H1 (cell line): ENCODE measurements around the gene AK2. TPM values are rescaled to one million over a fixed set of nuclear protein-coding genes. Genes with fewer than 3 reads are reported as not detected.

Experiments
- CTCF ChIA-PET: fragments of 300-600 bp; sonication (Branson Sonifier 250); formaldehyde crosslinking; loops from one replicate; lab custom pipeline; 2021; ENCODE audit not compliant: partially characterized antibody; lab: Charles Lee
- POLR2A ChIA-PET: fragments of 300-600 bp; sonication (Branson Sonifier 250); formaldehyde crosslinking; loops from one replicate; lab custom pipeline; 2021; ENCODE audit warnings: inconsistent platforms; ENCODE audit not compliant: partially characterized antibody; lab: Charles Lee
- DNase-seq, 2 experiments: peaks; one replicate each; pipeline versions ENCODE4 v3.0.0 to v3.0.0-alpha.2; 2010 to 2022; ENCODE audit warnings: low spot score in 2 of 2, low read depth in 1 of 2, mixed read lengths in 1 of 2
- FAIRE-seq: peaks from 2 replicates; lab custom pipeline; 2011; peaks lifted over from hg19 to GRCh38; lab: Jason Lieb, UNC
- H2AFZ ChIP-seq: 2 replicates; pipeline ENCODE4 v1.8.1; 2012; ENCODE audit warnings: low read length, inconsistent platforms
- H2AK5ac ChIP-seq: 2 replicates; pipeline ENCODE4 v1.6.1; 2013; ENCODE audit warnings: low read depth, low read length
- H2BK120ac ChIP-seq: replicated peaks from 2 replicates; pipeline ENCODE3; 2013; ENCODE audit warnings: low read depth, low read length, inconsistent platforms
- H2BK12ac ChIP-seq: 2 replicates; pipeline ENCODE4 v1.6.1; 2013; ENCODE audit warnings: low read depth, low read length
- H2BK15ac ChIP-seq: 2 replicates; pipeline ENCODE4 v1.6.1; 2013; ENCODE audit warnings: low read length
- H2BK20ac ChIP-seq: 2 replicates; pipeline ENCODE4 v1.6.1; 2013; ENCODE audit warnings: low read length
- H2BK5ac ChIP-seq: 2 replicates; pipeline ENCODE4 v1.6.1; 2013; ENCODE audit warnings: low read depth, low read length
- H3K14ac ChIP-seq: 2 replicates; pipeline ENCODE4 v1.6.1; 2013; ENCODE audit warnings: inconsistent platforms; ENCODE audit not compliant: insufficient read length
- H3K18ac ChIP-seq: 2 replicates; pipeline ENCODE4 v1.6.1; 2013; ENCODE audit warnings: low read length; ENCODE audit errors: extremely low read depth
- H3K23ac ChIP-seq: 2 replicates; pipeline ENCODE4 v1.6.1; 2013; ENCODE audit warnings: inconsistent platforms; ENCODE audit not compliant: insufficient read length
- H3K23me2 ChIP-seq: 2 replicates; pipeline ENCODE4 v1.6.1; 2013; ENCODE audit warnings: low read depth, low read length
- H3K27ac ChIP-seq: 2 replicates; pipeline ENCODE4 v1.6.1; 2011; ENCODE audit warnings: low read depth, low read length, inconsistent platforms
- H3K27me3 ChIP-seq, 4 experiments: replicated peaks in 1 of 4; 1 replicate in 1 of 4; 2 replicates in 3 of 4; pipeline versions ENCODE4 v1.6.1 to v1.8.1; 2011 to 2013; ENCODE audit warnings: low read length in 3 of 4, mild to moderate bottlenecking in 3 of 4, inconsistent platforms in 2 of 4, mixed read lengths in 2 of 4, moderate library complexity in 1 of 4; ENCODE audit not compliant: control insufficient read depth in 3 of 4, insufficient read depth in 3 of 4; ENCODE audit errors: extremely low read depth in 1 of 4
- H3K36me3 ChIP-seq, 4 experiments: 2 replicates each; pipeline versions ENCODE4 v1.6.1 to v1.8.1; 2011 to 2013; ENCODE audit warnings: mild to moderate bottlenecking in 4 of 4, low read length in 3 of 4, moderate library complexity in 2 of 4, control low read depth in 1 of 4, inconsistent platforms in 1 of 4; ENCODE audit not compliant: insufficient read depth in 4 of 4, control insufficient read depth in 2 of 4
- H3K4ac ChIP-seq: replicated peaks from 2 replicates; pipeline ENCODE3; 2013; ENCODE audit warnings: low read length, low read depth, mixed read lengths, inconsistent platforms; ENCODE audit not compliant: insufficient read length
- H3K4me1 ChIP-seq, 4 experiments: replicated peaks in 1 of 4; 1 replicate in 1 of 4; 2 replicates in 3 of 4; pipeline versions ENCODE4 v1.6.1 to v1.8.1; 2011 to 2013; ENCODE audit warnings: low read length in 3 of 4, inconsistent platforms in 2 of 4, mixed read lengths in 1 of 4; ENCODE audit not compliant: insufficient read depth in 4 of 4, control insufficient read depth in 3 of 4
- H3K4me2 ChIP-seq, 2 experiments: 2 replicates each; pipeline versions ENCODE4 v1.6.1 to v1.8.1; 2011 to 2013; ENCODE audit warnings: low read depth in 2 of 2, low read length in 2 of 2, control low read depth in 1 of 2, inconsistent platforms in 1 of 2, mild to moderate bottlenecking in 1 of 2; ENCODE audit not compliant: insufficient read depth in 1 of 2
- H3K4me3 ChIP-seq, 4 experiments: fragments of 200-600, 300-600 bp in 1 of 4; sonication (generic), shearing (Covaris generic), sonication (Bioruptor Twin) in 1 of 4; 2 replicates each; pipeline versions ENCODE4 v1.5.1 to v1.8.1; 2011 to 2016; ENCODE audit warnings: low read length in 4 of 4, low read depth in 3 of 4, control low read depth in 2 of 4, inconsistent platforms in 2 of 4, mild to moderate bottlenecking in 2 of 4, mixed read lengths in 1 of 4, moderate library complexity in 1 of 4; ENCODE audit not compliant: insufficient read depth in 2 of 4; ENCODE audit errors: extremely low read depth in 1 of 4
- H3K56ac ChIP-seq: replicated peaks from 2 replicates; pipeline ENCODE3; 2013; ENCODE audit warnings: low read depth, mild to moderate bottlenecking, mixed read lengths, low read length, inconsistent platforms; ENCODE audit not compliant: insufficient read length
- H3K79me1 ChIP-seq: 2 replicates; pipeline ENCODE4 v1.6.1; 2013; ENCODE audit warnings: low read depth, low read length, control low read depth
- H3K79me2 ChIP-seq, 2 experiments: 2 replicates each; pipeline versions ENCODE4 v1.6.1 to v1.8.1; 2012 to 2013; ENCODE audit warnings: low read length in 2 of 2, mild to moderate bottlenecking in 2 of 2, inconsistent platforms in 1 of 2; ENCODE audit not compliant: insufficient read depth in 2 of 2, control insufficient read depth in 1 of 2
- H3K9ac ChIP-seq, 4 experiments: replicated peaks in 1 of 4; 1 replicate in 1 of 4; 2 replicates in 3 of 4; pipeline versions ENCODE4 v1.6.1 to v1.8.1; 2011 to 2013; ENCODE audit warnings: low read depth in 3 of 4, low read length in 3 of 4, control low read depth in 2 of 4, mild to moderate bottlenecking in 2 of 4, moderate library complexity in 2 of 4, inconsistent platforms in 1 of 4; ENCODE audit errors: extremely low read depth in 1 of 4
- H3K9me3 ChIP-seq, 2 experiments: 2 replicates each; pipeline versions ENCODE4 v1.6.1 to v1.8.1; 2012 to 2013; ENCODE audit warnings: mild to moderate bottlenecking in 2 of 2, moderate library complexity in 2 of 2, control low read depth in 1 of 2, inconsistent platforms in 1 of 2, low read depth in 1 of 2, low read length in 1 of 2, mixed read lengths in 1 of 2; ENCODE audit not compliant: insufficient read depth in 2 of 2
- H4K20me1 ChIP-seq, 2 experiments: replicated peaks in 1 of 2; 2 replicates each; pipeline versions ENCODE3 to v1.8.1; 2011 to 2013; ENCODE audit warnings: inconsistent platforms in 2 of 2, low read length in 2 of 2, mild to moderate bottlenecking in 1 of 2; ENCODE audit not compliant: insufficient read depth in 2 of 2, control insufficient read depth in 1 of 2
- H4K5ac ChIP-seq: 2 replicates; pipeline ENCODE4 v1.6.1; 2013; ENCODE audit warnings: low read length, low read depth, mixed read lengths, inconsistent platforms; ENCODE audit not compliant: insufficient read length
- H4K8ac ChIP-seq: 2 replicates; pipeline ENCODE4 v1.8.0; 2013; ENCODE audit warnings: mild to moderate bottlenecking, moderate library complexity, low read length, inconsistent platforms; ENCODE audit not compliant: insufficient read depth; ENCODE audit errors: extremely low read depth
- H4K91ac ChIP-seq: replicated peaks from 2 replicates; pipeline ENCODE3; 2013; ENCODE audit warnings: low read length, mixed read lengths, inconsistent platforms; ENCODE audit not compliant: insufficient read length
- RAD21 ChIP-seq, 2 experiments: IDR thresholded peaks in 1 of 2; conservative IDR thresholded peaks in 1 of 2; 2 replicates each; pipeline ENCODE4 v1.6.1; 2011; ENCODE audit warnings: low read depth in 2 of 2, low read length in 2 of 2, improper control_type of control experiment in 1 of 2, inconsistent platforms in 1 of 2, mild to moderate bottlenecking in 1 of 2, moderate library complexity in 1 of 2
- ZNF274 ChIP-seq: IDR thresholded peaks from 2 replicates; pipeline ENCODE4 v1.7.0; 2012; ENCODE audit warnings: low read length, borderline replicate concordance; ENCODE audit errors: extremely low read depth
- WGBS, 2 experiments: shearing (Covaris generic) in 1 of 2; methylation state at CpG; one replicate each; pipeline versions ENCODE4 v1.1.6 to v1.1.7; 2013 to 2015; ENCODE audit warnings: low lambda C conversion rate in 2 of 2, mixed read lengths in 2 of 2, inconsistent platforms in 1 of 2, low coverage in 1 of 2, missing lambda C conversion rate in 1 of 2; ENCODE audit not compliant: insufficient replicate concordance in 2 of 2, insufficient coverage in 1 of 2, insufficient read length in 1 of 2; ENCODE audit errors: extremely low coverage in 1 of 2, missing lambda C conversion rate in 1 of 2; 5-methylcytosine and 5-hydroxymethylcytosine counted together
- polyA plus RNA-seq, 7 experiments: library from polyadenylated mRNA; depleted of rRNA in 3 of 7; stranded (reverse) in 5 of 7; unstranded in 2 of 7; fragments of >200 nt in 5 of 7; fragments of 200-250 nt in 2 of 7; gene quantifications; 1 replicate in 5 of 7; 2 replicates in 1 of 7; 4 replicates in 1 of 7; pipeline versions ENCODE4 v1.2.1 to v1.2.3, GENCODE V29; 2011 to 2013; ENCODE audit warnings: missing spikeins in 2 of 7, mixed read lengths in 2 of 7
- total RNA-seq: library from RNA; stranded (reverse); fragmentation: NEBNext Ultra II Directional; extraction: Animal tissue kit (Norgen Biotek cat#: 25700); gene quantifications from 2 replicates; pipeline ENCODE4 v1.2.1, GENCODE V29; 2021

The AK2 gene
- total and polyA plus RNA-seq, 2 of the 8 experiments (the other 6 are each of a cell fraction or from before 2014, with no cell fraction given): 92.3 to 137 TPM

DNA sequence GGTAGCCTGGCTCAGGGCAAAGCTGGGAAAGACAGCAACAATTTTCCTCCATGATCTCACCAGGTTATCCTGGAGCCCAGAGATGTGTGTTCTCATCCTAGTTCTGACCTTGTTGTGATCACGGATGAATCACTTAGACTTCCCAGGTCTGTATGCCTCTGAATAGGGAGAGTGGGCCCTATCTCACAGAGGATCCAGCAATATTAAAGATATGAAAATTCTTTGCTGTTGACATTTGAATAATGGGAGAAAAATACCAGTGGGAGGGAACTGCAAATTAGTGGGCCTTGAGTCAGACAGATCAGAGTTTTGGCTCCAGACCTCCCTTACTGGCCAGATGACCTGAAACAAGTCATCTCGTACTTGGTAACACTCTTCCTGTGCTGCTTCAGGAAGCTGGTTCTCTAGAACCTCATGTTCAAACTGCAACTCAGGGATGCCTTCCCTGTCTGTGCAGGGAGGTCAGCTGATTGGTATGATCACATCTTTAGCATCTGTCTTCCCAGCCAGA is 39.2 kb downstream of the AK2 start:
- H2BK20ac ChIP-seq: no peak overlapping the region
- H2BK120ac ChIP-seq: no peak overlapping the region
- H3K14ac ChIP-seq: no peak overlapping the region
- no peaks in the 10 kb centered on the region for H4K20me1 ChIP-seq
- no peak overlapping the region for H2AK5ac ChIP-seq
- H3K79me1 ChIP-seq: no peaks in the 10 kb centered on the region
- H4K5ac ChIP-seq: no peak overlapping the region
- FAIRE-seq: no peak
- H3K18ac ChIP-seq: no peak overlapping the region
- H3K79me2 ChIP-seq: no peaks in the 10 kb centered on the region; a peak in 1 of 4 replicates
- H3K4ac ChIP-seq: no peak overlapping the region
- H4K91ac ChIP-seq: no peak overlapping the region
- H4K8ac ChIP-seq: no peak overlapping the region
- peaks cover 0 to 12% (median 7%) of the 10 kb centered on the region in 4 experiments; a peak in 4 of 7 replicates for H3K4me1 ChIP-seq
- no peak overlapping the region for H3K56ac ChIP-seq
- H3K4me3 ChIP-seq: no peak overlapping the region
- WGBS, 2 experiments: 94% methylated on average over 2 of the region's 2 CpGs; no CpG with 5 or more reads in 1 of the 2 experiments
- H2AFZ ChIP-seq: no peak overlapping the region
- H3K27me3 ChIP-seq: no peaks in the 10 kb centered on the region
- no peak overlapping the region for H3K9ac ChIP-seq
- H2BK15ac ChIP-seq: no peak overlapping the region
- H2BK12ac ChIP-seq: no peak overlapping the region
- CTCF ChIA-PET: interaction anchor here (0.9 to 6.8 kb wide), 9 partner anchors 9 to 89 kb away, joined by 3 to 44 read pairs (median 4); no protein-coding TSS in a partner anchor
- H3K4me2 ChIP-seq: no peak overlapping the region
- TF ChIP-seq ZNF274 (no peak), RAD21 (IDR thresholded peaks at IDR 0.05 in 1 of 2, conservative IDR thresholded peaks at IDR 0.05 in 1 of 2; ENCODE audit: low read depth in 2 of 2, low read length in 2 of 2) (no peak)
- TF ChIP-seq, all 59 proteins: peak for 0
- Histone ChIP-seq H3K27ac (no peak overlapping the region), H3K9me3 (no peaks in the 10 kb centered on the region), H3K36me3 (no peaks in the 10 kb centered on the region), H2BK5ac (no peak overlapping the region), H3K23me2 (no peaks in the 10 kb centered on the region), H3K23ac (no peak overlapping the region)
- POLR2A ChIA-PET: interaction anchor here (0.8 to 1.8 kb wide), 7 partner anchors 8 to 51 kb away, joined by 3 to 10 read pairs (median 3); no protein-coding TSS in a partner anchor
- no peak for DNase-seq
